Activated gamma-delta T cell treated with Interleukin-2 at 50 U/mL for 16 hours (primary cell): ENCODE results near the gene EPB41L2.
"Not testable (repeated sequence)": the region's sequence is repeated elsewhere in the genome, so short reads cannot be mapped to it uniquely, and the experiment has no call there.

Source experiments
- DNase-seq: peaks from one replicate; pipeline ENCODE4 v3.0.0-alpha.2; 2020

EPB41L2 gene

GRCh38 chr6:130970839-130971410, 92.1 kb downstream of the EPB41L2 start:
- no peak for DNase-seq

- no peak for DNase-seq
Observed at GRCh38 chr6:130969791-130970491, 93.1 kb downstream of the EPB41L2 start.

GRCh38 chr6:130969166-130969565, 93.9 kb downstream of the EPB41L2 start:
- no peak for DNase-seq

- DNase-seq = no peak
Observed at GRCh38 chr6:130968476-130968875, 94.6 kb downstream of the EPB41L2 start.

- DNase-seq = no peak
Observed at GRCh38 chr6:130967502-130968445, 95.3 kb downstream of the EPB41L2 start.

- DNase-seq = no peak
Observed at GRCh38 chr6:130966344-130966980, 96.6 kb downstream of the EPB41L2 start.

- no peak for DNase-seq
Observed at GRCh38 chr6:130965656-130966055, 97.4 kb downstream of the EPB41L2 start.

GRCh38 chr6:130964808-130965604, 98.0 kb downstream of the EPB41L2 start:
- no peak for DNase-seq

GRCh38 chr6:130964289-130964688, 98.8 kb downstream of the EPB41L2 start:
- no peak for DNase-seq

- no peak for DNase-seq
Observed at GRCh38 chr6:130962966-130963365, 100.1 kb downstream of the EPB41L2 start.

GRCh38 chr6:130961148-130961547, 101.9 kb downstream of the EPB41L2 start:
- DNase-seq = no peak

- no peak for DNase-seq
Observed at GRCh38 chr6:130959951-130960350, 103.1 kb downstream of the EPB41L2 start.

- no peak for DNase-seq
Observed at GRCh38 chr6:130958468-130958867, 104.6 kb downstream of the EPB41L2 start.

- DNase-seq = no peak
Observed at GRCh38 chr6:130955755-130956154, 107.3 kb downstream of the EPB41L2 start.

GRCh38 chr6:130949553-130949952, 113.5 kb downstream of the EPB41L2 start:
- no peak for DNase-seq

- no peak for DNase-seq
Observed at GRCh38 chr6:130947464-130947863, 115.6 kb downstream of the EPB41L2 start.

- no peak for DNase-seq
Observed at GRCh38 chr6:130946076-130946475, 117.0 kb downstream of the EPB41L2 start.

- DNase-seq = no peak
Observed at GRCh38 chr6:130945401-130945919, 117.6 kb downstream of the EPB41L2 start.

GRCh38 chr6:130944486-130944885, 118.6 kb downstream of the EPB41L2 start:
- no peak for DNase-seq

GRCh38 chr6:130943738-130944137, 119.3 kb downstream of the EPB41L2 start:
- DNase-seq = no peak

- DNase-seq = not testable (repeated sequence)
Observed at GRCh38 chr6:130942752-130943151, 120.3 kb downstream of the EPB41L2 start.
